Ascending aorta (tissue), 2 donors: ENCODE results near the gene SPDYE5. TPM values are rescaled to one million over a fixed set of nuclear protein-coding genes. Genes with fewer than 3 reads are reported as not detected.
A peak's percentile ranks its signal among the peaks of the same experiment; 100 is the strongest.
"Not testable (repeated sequence)": the region's sequence is repeated elsewhere in the genome, so short reads cannot be mapped to it uniquely, and the experiment has no call there.

Source experiments
- DNase-seq, 2 donors: peaks; one replicate each; pipeline ENCODE4 v3.0.0-alpha.2; 2019; ENCODE audit warnings: low spot score in 2 of 2
- H3K27ac ChIP-seq, 2 donors: fragments of 200-600 bp; sonication (generic); one replicate each; pipeline ENCODE4 v1.5.1; 2016 to 2017; ENCODE audit warnings: mild to moderate bottlenecking in 1 of 2
- H3K27me3 ChIP-seq: fragments of 200-600 bp; sonication (generic); one replicate; pipeline ENCODE4 v1.5.1; 2017
- H3K36me3 ChIP-seq, 2 donors: fragments of 200-600 bp; sonication (generic); one replicate each; pipeline ENCODE4 v1.5.1; 2016
- H3K4me1 ChIP-seq, 2 donors: fragments of 200-600 bp; sonication (generic); one replicate each; pipeline ENCODE4 v1.5.1; 2016 to 2017; ENCODE audit warnings: mild to moderate bottlenecking in 1 of 2
- H3K4me3 ChIP-seq, 2 donors: fragments of 200-600 bp; sonication (generic); one replicate each; pipeline ENCODE4 v1.5.1; 2016 to 2017; ENCODE audit warnings: mild to moderate bottlenecking in 1 of 2
- H3K9me3 ChIP-seq, 2 donors: fragments of 200-600 bp; sonication (generic); one replicate each; pipeline ENCODE4 v1.5.1; 2016
- intact Hi-C: fragments of 100-400 bp; cut with DNase I; formaldehyde crosslinking; loops from one replicate; pipeline ENCODE4 v1.15.1; 2023
- total RNA-seq: library from RNA; depleted of rRNA; stranded (reverse); fragments of >200 nt; gene quantifications from one replicate; pipeline ENCODE4 v1.1.0, GENCODE V29; 2016
- TF ChIP-seq, protein P1 (sequence below), 3 experiments: fragments of 200-600 bp in 2 of 3; fragments of 450-650 bp in 1 of 3; sonication (generic) in 2 of 3; IDR thresholded peaks; one replicate each; pipeline ENCODE4 v1.5.1; 2016 to 2019; ENCODE audit warnings: antibody characterized with exemption in 3 of 3, mild to moderate bottlenecking in 1 of 3, moderate library complexity in 1 of 3

SPDYE5 gene, protein sequence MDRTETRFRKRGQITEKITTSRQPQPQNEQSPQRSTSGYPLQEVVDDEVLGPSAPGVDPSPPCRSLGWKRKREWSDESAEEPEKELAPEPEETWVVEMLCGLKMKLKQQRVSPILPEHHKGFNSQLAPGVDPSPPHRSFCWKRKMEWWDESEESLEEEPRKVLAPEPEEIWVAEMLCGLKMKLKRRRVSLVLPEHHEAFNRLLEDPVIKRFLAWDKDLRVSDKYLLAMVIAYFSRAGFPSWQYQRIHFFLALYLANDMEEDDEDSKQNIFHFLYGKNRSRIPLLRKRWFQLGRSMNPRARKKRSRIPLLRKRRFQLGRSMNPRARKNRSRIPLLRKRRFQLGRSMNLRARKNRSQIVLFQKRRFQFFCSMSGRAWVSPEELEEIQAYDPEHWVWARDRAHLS
- not detected for total RNA-seq

DNA sequence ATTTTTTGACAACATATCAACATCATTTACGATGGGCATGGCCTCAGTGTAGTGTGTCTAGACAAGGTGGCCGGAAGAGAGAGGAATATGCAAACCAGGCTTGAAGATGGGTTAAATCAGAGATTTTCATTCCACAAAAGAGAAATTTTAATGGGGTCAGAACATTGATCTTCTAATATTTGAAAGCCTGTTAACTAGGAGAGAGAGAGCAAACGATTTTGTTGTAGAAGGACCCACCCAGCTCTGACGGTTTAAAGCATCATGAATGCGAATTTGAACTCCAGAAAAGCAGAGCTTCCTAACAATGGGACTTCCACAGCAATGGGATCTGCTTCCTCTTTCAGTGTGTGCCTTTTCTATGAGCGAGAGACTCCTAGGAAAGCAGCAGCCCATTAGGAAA lies at the start of gene SPDYE5:
SPDYE5 (plus strand) TSS at position 301 of the 400 bp plus-strand sequence. CDS start 1,728 bp downstream, outside the sequence.
- H3K4me3 ChIP-seq, H3K27me3 ChIP-seq, H3K9me3 ChIP-seq, DNase-seq, intact Hi-C loops, H3K36me3 ChIP-seq, H3K27ac ChIP-seq, H3K4me1 ChIP-seq: not testable (repeated sequence)

DNA sequence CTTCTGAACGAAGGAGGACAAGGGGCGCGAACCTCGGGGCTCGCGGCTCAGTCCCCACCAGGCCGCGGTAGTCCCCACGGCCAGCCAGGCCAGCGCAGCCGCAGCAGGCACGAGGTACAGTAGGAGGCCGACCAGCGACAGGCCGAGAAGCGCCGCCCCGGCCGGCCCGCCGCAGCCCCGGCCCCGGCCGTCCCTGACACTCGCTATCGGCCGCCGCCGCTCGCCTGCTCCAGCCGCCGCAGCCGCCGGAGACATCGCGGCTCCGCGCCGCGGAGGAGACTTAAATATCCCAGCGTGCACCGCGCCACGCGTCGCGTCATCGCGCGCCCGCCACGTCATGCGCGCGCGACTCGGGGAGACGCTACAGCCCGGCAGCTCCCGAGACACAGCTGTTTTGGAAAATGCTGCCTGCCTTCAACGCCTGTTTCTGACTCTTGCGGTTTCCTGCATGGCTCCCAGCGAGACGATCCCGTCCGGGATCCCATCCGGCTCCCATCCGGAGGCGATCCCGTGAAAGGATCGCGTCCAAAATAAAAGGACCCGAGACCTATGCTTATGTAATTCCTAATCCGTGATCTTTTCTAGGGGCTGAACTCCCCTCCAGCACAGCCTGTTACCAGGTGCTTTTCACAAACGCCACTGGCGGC lies 49.5 kb upstream of the SPDYE5 start:
- H3K27me3 ChIP-seq: not testable (repeated sequence)
- peak overlapping the region; percentile 84 to 88 for H3K27ac ChIP-seq

DNA sequence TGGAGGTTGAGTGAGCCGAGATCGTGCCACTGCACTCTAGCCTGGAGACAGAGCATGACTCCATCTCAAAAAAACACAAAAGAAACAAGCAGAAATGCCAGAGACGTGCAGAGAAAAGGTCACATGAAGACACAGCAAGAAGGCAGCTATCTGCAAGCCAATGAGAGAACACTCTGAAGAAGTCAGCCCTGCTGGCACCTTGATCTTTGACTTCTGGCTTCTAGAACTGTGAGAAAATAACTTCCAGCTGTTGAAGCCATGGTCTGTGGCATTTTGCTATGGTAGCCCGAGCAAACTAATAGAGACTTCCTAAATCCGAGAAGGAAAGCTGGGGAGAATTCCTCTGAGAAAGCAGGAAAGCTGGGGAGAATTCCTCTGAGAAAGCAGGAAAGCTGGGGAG lies 42.2 kb upstream of the SPDYE5 start:
- intact Hi-C loops, H3K27me3 ChIP-seq, H3K4me3 ChIP-seq, H3K36me3 ChIP-seq, DNase-seq, H3K27ac ChIP-seq, H3K4me1 ChIP-seq, H3K9me3 ChIP-seq: not testable (repeated sequence)

More for the DNA sequence above, 49.5 kb upstream of the SPDYE5 start:
- Histone ChIP-seq H3K4me3 (peak overlapping the region; percentile 62 to 72), H3K36me3 (peaks cover 30 to 31% of the 10 kb centered on the region in 2 donors)
- intact Hi-C loops, H3K9me3 ChIP-seq, H3K4me1 ChIP-seq, DNase-seq: not testable (repeated sequence)

DNA sequence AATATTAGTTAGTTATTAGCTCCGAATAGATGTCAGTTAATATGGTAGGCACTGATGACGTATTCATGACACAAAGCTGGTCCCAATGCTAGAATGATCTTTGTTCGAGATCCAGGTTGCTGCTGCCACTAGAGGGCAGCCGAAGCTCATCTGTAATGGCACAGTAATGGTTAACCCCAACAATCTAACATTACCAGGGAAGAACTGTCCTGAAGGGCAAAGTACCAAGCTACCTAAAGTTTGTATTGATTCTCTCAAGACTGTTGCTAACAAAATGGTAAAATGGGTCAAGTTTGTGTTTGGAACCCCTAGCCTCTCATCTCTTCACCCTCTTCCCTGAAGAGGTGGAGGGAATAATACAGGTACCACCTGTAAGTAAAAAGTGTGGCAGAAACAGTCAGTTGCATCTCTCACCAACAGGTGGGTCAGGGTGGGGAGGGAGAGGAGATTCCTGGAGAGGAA lies 39.6 kb upstream of the SPDYE5 start:
- DNase-seq, H3K4me3 ChIP-seq, H3K9me3 ChIP-seq, H3K27ac ChIP-seq, H3K36me3 ChIP-seq, H3K4me1 ChIP-seq, H3K27me3 ChIP-seq, intact Hi-C loops: not testable (repeated sequence)
- TF ChIP-seq, protein P1, sequence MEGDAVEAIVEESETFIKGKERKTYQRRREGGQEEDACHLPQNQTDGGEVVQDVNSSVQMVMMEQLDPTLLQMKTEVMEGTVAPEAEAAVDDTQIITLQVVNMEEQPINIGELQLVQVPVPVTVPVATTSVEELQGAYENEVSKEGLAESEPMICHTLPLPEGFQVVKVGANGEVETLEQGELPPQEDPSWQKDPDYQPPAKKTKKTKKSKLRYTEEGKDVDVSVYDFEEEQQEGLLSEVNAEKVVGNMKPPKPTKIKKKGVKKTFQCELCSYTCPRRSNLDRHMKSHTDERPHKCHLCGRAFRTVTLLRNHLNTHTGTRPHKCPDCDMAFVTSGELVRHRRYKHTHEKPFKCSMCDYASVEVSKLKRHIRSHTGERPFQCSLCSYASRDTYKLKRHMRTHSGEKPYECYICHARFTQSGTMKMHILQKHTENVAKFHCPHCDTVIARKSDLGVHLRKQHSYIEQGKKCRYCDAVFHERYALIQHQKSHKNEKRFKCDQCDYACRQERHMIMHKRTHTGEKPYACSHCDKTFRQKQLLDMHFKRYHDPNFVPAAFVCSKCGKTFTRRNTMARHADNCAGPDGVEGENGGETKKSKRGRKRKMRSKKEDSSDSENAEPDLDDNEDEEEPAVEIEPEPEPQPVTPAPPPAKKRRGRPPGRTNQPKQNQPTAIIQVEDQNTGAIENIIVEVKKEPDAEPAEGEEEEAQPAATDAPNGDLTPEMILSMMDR (IDR thresholded peaks at IDR 0.05): peak in 2 of 3 experiments; percentile 30 to 44

DNA sequence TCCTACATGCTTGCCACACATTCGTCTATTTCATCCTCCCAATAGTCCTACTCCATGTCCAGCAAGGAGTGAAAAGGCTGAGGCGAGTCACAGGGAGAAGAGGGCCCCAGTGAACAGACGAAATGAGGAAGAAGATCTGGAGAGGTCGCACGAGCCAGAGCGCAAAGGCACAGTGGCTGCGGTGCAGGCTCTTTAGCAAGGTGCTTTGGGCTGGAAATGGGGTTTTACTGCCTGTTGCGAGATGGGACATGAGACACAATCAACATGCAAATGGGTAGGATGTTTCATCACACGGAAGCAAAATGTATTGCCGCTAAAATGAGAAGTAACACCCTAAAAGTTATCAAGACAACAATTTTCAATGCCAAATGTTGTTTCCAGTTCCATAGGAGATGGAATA lies 35.7 kb upstream of the SPDYE5 start:
- H3K27me3 ChIP-seq, H3K9me3 ChIP-seq, H3K36me3 ChIP-seq, DNase-seq, H3K4me1 ChIP-seq, H3K27ac ChIP-seq, H3K4me3 ChIP-seq, intact Hi-C loops: not testable (repeated sequence)

DNA sequence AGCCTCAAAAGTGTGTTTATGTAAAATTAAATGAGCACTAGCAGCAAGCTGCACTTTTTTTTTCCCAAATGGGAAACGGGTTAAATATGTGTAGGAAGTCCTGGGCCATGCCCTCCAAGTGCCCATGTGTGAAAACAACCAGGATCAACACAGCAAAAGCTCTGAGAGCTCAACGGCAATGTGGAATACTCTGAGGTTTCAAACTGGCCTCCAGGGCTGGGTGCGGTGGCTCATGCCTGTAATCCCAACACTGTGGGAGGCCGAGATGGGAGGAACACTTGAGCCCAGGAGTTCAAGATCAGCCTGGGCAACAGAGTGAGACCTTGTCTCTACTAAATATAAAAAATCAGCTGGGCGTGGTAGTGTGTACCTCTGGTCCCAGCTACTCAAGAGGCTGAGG lies 34.1 kb upstream of the SPDYE5 start:
- H3K4me3 ChIP-seq, intact Hi-C loops, H3K27me3 ChIP-seq, H3K36me3 ChIP-seq, H3K9me3 ChIP-seq, H3K4me1 ChIP-seq, DNase-seq, H3K27ac ChIP-seq: not testable (repeated sequence)

DNA sequence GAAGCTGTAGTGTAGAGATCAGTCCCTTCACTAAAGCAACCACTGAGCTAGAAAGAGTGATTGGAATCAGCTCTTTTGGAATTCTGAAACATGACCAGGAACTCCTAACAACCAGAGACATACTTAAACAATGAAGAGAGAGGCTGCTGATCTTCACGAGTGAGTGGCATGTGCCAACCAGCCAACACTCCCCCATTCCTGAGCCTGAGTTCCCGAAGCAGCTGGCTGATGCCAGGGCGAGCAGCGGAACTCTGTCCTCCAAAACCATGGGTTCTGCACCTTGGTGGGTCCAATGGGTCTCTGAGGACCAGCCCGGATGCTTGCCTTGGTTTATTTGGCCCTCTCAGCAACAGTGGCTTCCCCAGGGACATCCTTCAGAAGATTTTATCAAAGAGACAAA lies 31.6 kb upstream of the SPDYE5 start:
- H3K27me3 ChIP-seq, intact Hi-C loops, H3K36me3 ChIP-seq, H3K27ac ChIP-seq, H3K9me3 ChIP-seq, H3K4me3 ChIP-seq, DNase-seq, H3K4me1 ChIP-seq: not testable (repeated sequence)

DNA sequence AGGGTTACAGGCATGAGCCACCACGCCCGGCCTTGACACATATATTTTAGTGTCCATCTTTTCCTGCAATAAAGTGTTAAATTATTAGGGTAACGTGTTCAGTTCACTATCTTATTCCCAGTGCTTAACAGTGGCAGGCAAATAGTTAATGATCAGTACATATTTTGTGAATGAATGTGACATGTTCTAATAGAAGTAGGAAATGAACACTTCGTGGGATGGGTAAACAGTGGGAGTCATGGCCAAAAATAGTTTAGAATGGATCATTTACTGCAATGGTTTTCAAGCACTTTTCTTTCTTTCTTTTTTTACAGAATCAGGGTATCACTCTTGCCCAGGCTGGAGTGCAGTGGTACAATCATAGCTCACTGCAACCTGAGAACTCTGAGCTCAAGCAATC lies 22.0 kb upstream of the SPDYE5 start:
- H3K9me3 ChIP-seq, H3K4me1 ChIP-seq, intact Hi-C loops, H3K27me3 ChIP-seq, H3K27ac ChIP-seq, H3K4me3 ChIP-seq, DNase-seq: not testable (repeated sequence)
- H3K36me3 ChIP-seq: peaks cover 17 to 19% of the 10 kb centered on the region in 2 donors

DNA sequence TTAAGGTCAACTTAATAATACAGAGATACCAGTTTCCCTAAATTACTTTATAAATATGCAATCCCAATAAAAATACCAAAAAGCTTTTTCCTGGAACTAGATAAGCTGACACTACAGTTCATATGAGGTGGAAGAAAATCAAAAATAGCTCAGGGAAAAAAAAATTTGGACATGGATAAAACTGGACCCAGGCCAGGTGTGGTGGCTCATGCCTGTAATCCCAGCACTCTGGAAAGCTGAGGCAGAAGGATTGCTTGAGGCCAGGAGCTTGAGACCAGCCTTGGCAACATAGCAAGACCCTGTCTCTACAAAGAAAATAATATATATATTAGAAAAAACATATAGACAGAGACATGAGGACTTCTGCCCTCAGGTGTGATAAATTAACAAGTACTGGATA lies 14.7 kb upstream of the SPDYE5 start:
- H3K4me1 ChIP-seq, DNase-seq, H3K4me3 ChIP-seq, intact Hi-C loops, H3K27me3 ChIP-seq, H3K9me3 ChIP-seq, H3K27ac ChIP-seq: not testable (repeated sequence)
- peaks cover 9 to 12% of the 10 kb centered on the region in 2 donors for H3K36me3 ChIP-seq

DNA sequence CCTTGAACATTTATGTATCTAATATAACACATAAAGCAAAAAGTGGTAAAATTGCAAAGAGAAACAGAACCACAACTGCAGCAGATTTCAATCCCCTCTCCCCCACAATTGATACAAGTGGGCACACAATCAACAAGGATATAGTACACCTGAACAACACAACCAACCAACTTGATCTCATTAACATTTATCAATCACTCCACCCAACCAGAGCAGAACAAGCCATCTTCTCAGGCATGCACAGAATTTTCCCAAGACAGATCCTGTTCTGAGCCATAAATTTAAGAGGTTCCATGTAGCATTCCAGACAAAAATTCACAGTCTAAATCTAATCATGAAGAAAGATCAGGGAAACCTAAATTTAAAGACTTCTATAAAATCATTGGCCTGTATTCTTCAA lies 11.8 kb upstream of the SPDYE5 start:
- H3K4me3 ChIP-seq, intact Hi-C loops, H3K36me3 ChIP-seq, H3K4me1 ChIP-seq, H3K27me3 ChIP-seq, H3K27ac ChIP-seq, DNase-seq, H3K9me3 ChIP-seq: not testable (repeated sequence)

DNA sequence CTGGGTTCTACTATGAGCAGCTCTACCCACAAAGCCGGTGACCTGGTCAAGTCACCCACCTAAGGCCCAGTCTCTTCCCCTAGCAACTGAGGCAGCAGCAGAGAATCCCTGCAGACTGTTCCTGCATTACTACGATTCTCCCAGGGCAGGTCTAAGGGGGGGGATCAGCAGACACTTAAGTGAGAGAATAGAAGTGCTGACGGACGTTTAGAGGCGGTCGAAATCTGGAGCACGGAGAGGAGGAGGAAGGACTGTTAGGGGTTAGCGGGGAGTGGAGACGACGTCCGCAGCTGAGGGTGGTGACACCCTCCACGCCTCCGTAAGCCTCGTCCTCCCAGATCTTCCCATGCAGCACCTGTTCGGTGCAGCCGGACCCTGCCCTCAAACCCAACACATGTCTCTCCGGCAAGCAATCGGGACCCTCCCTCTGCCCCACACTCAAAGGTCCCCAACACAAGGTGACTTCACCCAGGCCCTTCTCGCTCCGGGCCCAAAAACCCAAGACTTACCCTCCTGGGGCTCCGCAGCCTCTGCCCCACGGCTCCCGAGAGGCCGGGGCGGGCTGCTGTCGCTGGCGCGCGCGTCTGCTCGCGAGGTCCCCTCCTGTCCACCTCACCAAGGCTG lies 6.7 kb upstream of the SPDYE5 start:
- H3K36me3 ChIP-seq, intact Hi-C loops, H3K27me3 ChIP-seq, H3K4me1 ChIP-seq, H3K9me3 ChIP-seq, DNase-seq: not testable (repeated sequence)
- peak overlapping the region; percentile 78 to 87 for H3K27ac ChIP-seq
- H3K4me3 ChIP-seq: peak overlapping the region; percentile 70 to 77

DNA sequence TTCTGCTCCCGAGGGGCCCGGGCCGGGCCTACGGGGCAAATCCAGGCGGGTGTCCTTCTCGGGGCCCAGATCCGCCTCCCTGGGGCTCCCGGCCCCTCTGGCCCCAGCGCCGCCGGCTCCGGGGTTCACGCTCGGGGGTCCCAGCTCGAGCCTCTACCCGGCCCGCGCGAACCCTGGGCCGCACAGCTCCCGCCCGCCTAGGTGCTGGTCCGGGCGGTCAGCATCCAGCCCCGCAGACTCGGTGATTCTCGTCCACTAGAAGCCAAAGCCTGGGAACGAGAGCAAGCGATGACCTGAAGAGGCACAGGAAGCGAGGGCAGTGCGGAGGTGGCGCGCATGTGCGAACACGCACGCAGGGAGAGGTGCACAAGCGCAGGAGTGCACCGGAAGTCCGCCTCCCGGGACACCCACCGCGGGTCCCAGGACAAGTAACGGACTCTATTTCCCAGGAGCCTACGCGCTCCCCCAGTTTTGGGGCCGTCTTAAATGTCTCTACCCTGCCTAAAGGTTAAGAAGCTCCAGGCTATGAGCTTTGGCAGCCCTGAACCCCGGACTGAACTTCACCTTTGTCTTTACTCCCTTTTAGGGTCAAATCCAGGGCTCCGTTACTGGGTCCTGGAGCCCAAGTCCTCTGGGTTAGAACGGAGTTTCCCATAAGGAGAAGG lies 6.0 kb upstream of the SPDYE5 start, which contains the start of gene POM121C:
POM121C (minus strand) TSS at position 321 of the 665 bp plus-strand sequence. CDS start 44,803 bp downstream, outside the sequence.
- H3K4me1 ChIP-seq, H3K9me3 ChIP-seq, H3K27me3 ChIP-seq, intact Hi-C loops, H3K36me3 ChIP-seq: not testable (repeated sequence)
- peak; percentile 74 to 97 for DNase-seq
- Histone ChIP-seq H3K4me3 (peak within 1 kb of the TSS; percentile 70 to 77), H3K27ac (peak within 1 kb of the TSS; percentile 78 to 87)
